GM19035 (cell line): Measurements from ENCODE around the gene CALCOCO2.
A peak's percentile ranks its signal among the peaks of the same experiment; 100 is the strongest.
"Not testable (repeated sequence)": the region's sequence is repeated elsewhere in the genome, so short reads cannot be mapped to it uniquely, and the experiment has no call there.

Experiments used
- ATAC-seq: cut with Tn5 transposase; IDR thresholded peaks from one replicate; pipeline ENCODE4 v1.9.1; 2021; ENCODE audit not compliant: unreplicated experiment

Gene CALCOCO2

DNA sequence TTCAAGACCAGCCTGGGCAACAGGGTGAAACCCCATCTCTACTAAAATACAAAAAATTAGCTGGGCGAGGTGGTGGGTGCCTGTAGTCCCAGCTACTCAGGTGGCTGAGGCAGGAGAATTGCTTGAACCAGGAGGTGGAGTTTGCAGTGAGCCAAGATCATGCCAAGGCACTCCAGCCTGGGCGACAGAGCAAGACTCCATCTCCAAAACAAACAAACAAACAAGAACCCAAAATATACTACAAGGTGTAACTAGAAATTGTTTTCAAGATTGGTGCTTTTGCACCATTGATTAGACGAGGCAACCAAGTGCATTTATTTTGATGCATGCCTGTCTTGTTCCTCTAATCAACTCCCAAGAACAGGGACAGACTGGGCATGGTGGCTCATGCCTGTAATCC lies 41.6 kb downstream of the CALCOCO2 start:
- ATAC-seq: not testable (repeated sequence)

- ATAC-seq: no peak
These were observed 42.4 kb downstream of the CALCOCO2 start for GRCh38 chr17:48873209-48873608.

- no peak for ATAC-seq
These were observed 43.0 kb downstream of the CALCOCO2 start for GRCh38 chr17:48873696-48874443.

DNA sequence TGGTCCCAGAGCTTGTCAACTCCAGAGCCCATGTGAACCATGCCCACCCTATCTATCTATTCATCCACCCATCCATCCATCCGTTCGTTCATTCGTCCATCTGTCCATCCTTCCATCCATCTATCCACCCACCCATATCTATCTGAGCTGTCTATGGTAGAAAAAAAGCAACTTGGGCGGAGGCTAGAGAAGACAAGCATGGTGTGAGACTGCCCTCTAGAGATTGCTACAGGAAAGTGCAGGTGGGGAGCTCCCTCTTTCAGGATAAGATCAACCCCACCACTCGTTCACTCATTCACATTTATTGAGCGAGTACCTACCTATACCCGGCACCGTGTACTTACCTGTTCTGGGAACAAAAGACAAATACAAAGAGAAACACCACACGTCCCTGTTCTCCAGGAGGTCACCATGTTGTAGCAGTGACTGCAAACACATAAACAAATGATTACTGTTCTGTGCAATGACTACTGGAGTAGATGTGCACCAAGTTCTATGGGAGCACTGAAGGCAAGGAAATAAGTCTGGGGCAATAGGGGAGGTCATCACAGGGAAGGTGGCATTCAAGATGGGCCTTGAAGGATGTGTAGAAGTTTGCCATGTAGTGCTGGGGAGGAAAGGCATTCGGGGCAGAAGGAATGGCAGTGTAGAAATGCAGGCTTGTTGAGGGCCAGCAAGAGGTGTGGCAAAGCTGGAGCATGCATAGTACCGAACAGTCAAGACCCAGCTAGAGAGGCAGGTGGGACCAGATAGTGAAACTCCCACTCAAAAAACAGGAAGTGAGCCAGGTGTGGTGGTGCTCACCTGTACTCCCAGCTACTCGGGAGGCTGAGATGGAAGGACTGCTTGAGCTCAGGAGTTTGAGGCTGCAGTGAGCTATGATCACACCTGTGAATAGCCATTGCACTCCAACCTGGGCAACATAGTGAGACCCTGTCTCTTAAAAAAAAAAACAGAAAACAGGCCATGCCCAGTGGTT lies 48.4 kb downstream of the CALCOCO2 start:
- no peak for ATAC-seq

DNA sequence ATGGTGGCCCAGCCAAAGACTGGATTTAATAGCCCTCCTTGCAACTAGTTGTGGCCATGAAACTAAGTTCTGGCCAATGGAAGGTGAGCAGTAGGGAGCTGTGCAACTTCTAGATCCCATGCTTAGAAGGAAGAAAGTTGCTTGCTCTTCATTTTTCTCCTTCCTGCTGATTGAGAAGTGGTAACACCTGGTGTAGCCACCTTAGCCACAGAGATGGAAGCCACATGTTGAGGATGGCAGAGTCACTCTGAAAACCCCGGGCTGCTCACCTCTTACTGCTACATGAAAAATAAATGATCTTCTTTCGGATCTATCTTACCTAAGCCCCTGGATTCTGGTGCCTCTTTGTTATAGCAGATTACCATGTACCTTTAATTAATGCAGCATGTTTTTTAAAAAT lies 51.4 kb downstream of the CALCOCO2 start:
- ATAC-seq: no peak

DNA sequence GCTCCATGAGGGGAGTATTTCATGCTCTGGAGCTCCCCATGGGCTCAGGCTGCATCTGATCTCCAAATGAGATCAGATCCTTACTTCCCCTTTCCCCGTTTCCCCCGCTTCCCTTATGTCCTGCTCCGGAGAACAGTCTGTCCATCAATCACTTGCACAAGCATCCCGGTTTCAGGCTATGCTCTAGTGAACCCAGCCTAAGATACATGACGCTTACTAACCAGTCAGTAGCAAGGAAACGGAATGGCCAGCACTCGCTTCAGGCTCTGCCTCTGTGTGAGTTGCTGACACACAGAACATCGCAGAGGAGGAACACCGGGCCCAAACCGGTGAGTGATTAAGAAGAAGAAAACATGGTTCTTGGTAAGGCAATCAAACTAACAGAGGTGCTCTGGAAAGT lies 52.3 kb downstream of the CALCOCO2 start:
- no peak for ATAC-seq

DNA sequence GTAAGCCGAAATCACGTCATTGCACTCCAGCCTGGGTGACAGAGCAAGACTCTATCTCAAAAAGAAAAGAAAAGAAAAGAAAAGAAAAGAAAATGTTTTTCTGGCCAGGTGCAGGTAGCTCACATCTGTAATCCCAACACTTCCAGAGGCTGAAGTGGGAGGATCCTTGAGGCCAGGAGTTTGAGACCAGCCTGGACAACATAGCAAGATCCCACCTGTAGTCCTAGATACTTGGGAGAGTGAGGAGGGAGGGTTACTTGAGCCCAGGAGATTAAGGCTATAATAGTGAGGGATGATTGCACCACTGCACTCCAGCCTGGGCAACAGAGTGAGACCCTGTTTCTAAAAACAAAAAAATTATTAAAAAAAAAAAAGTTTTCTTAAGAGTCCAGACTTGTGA lies 59.3 kb downstream of the CALCOCO2 start:
- ATAC-seq: no peak

GRCh38 chr17:48892940-48893645 lies 62.3 kb downstream of the CALCOCO2 start:
- ATAC-seq: no peak

DNA sequence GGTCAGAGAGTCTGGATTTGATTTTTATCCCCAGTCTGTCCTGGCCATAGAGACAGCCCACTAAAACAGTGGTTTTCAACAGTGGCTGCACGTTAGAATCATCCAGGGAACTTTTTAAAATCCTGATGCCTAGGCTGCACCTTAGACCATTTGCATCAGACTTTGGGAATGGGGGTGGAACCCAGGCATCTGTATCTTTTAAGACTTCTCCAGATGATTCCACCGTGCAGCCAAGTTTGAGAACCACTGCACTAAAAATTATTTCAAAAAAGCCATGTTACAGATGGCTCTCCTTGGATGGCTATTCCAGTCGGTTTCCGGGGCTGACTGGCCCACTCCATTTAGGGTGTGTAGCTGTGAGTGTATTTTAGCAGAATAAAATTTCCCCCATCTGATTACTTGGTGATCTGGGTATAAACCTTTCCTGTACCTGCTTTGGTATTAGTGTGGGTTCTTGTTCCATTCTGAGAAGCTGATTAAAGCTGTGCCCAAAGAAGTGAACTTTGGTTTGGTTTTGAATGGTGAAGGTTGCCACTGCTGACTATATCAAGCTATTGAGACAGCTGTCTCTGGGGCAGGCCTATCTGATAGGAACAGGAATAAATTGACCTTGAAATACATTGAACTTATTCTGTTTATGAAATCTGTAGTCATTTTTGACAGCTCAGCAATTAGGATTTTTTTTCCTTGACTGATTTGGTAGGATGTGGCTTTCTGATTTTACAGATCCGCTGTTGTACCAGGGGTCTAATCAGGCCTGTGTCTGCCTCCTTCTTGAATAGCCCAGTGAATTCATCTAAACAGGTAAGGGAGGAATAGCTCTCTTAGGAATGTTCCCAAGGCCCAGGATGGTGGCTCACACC lies 63.0 kb downstream of the CALCOCO2 start:
- ATAC-seq: no peak

DNA sequence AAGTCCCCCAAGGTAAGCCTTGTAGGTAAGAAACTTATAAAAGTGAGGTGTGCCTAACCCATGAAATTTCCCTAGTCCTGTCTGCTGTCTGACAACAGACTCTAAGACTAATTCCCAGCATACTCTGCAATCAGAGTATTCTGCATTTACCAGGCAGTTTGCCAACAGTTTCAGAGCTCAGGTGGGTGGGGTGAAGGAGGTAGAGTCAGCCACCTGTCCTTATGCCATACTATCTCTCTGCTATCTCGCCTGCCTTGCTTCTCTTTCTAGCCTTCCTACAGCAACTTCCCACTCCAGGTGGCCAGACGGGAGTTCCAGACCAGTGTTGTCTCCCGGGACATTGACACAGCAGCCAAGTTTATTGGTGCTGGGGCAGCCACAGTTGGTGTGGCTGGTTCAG lies 64.1 kb downstream of the CALCOCO2 start:
- no peak for ATAC-seq

GRCh38 chr17:48901241-48901640 lies 70.4 kb downstream of the CALCOCO2 start:
- ATAC-seq: no peak

DNA sequence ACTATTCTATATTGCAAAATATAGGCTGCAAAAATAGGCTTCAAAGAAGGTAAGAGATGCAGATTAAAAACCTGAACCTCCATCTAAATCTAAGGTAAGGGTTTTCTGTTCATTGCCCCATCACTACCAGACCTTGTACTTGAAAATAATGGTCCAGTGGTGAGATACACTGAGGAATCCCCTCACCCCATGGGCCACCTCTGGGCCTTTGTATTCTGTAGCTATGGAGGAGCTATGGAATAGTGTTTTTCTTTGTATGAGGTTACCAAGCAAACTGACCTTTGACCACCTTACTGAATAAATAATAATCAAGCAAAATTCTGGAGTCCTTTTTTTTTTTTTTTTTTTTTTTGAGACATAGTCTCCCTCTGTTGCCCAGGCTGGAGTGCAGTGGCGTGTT lies 72.6 kb downstream of the CALCOCO2 start:
- ATAC-seq: no peak

- ATAC-seq: no peak
These were observed 73.6 kb downstream of the CALCOCO2 start for GRCh38 chr17:48904428-48904827.

DNA sequence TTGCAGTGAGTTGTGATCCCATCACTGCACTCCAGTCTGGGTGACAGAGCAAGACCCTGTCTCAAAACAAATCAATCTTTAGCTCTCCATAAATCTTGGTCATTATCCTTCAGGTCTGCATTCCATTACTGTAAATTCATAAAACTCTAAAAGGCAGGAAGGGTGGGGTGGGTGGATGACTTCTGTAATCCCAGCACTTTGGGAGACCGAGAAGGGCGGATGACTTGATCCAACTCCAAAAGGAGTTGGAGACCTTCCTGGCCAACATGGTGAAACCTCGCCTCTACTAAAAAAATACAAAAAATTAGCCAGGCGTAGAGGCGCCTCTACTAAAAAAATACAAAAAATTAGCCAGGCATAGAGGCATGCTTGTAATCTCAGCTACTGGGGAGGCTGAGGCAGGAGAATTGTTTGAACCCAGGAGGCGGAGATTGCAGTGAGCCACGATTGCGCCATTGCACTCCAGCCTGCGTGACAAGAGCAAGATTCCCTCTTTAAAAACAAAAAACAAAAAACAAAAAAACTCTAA lies 75.2 kb downstream of the CALCOCO2 start:
- ATAC-seq: no peak

DNA sequence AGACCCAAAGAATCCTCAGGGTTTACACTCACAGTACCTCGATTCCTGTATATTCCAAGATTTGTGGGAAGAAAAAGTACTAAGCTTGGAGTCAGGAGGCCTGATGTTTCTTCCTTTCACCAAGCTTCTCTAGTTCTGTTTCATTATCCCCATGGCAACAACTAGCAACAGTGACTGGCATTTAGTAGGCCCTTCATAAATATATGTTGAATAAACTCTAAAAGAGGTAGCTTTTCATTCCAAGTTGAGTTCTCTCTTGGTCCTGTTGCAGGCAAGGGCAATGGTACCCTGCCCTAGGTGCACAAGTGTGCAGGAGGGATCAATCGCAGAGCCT lies 76.8 kb downstream of the CALCOCO2 start:
- no peak for ATAC-seq

GRCh38 chr17:48908047-48908843 lies 77.4 kb downstream of the CALCOCO2 start, which contains the start of gene UBE2Z:
TSS of gene UBE2Z (plus strand) at chr17:48908407. CDS start at chr17:48908504, 97 bp downstream.
- peak; percentile 83 for ATAC-seq

GRCh38 chr17:48908853-48909394 lies 78.1 kb downstream of the CALCOCO2 start:
- peak; percentile 32 for ATAC-seq

DNA sequence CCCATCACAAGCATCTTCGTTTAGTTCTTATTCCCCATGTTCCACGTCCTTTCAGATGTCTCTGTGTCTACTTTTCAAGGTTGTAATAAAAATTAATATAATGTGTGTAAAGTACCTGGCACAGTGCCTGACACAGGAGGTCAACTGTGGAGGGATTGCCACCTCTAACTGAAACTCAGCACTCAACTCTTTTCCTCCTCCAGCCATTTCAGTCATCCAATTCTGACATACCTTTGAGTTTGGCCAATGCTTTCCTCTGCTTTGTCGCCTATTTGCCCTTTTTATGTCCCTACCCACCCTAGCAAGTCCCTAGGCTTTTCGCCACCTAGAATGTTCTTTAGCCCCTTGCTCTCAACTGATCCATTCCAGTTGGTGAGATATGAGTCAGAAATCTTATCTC lies 78.9 kb downstream of the CALCOCO2 start:
- no peak for ATAC-seq

DNA sequence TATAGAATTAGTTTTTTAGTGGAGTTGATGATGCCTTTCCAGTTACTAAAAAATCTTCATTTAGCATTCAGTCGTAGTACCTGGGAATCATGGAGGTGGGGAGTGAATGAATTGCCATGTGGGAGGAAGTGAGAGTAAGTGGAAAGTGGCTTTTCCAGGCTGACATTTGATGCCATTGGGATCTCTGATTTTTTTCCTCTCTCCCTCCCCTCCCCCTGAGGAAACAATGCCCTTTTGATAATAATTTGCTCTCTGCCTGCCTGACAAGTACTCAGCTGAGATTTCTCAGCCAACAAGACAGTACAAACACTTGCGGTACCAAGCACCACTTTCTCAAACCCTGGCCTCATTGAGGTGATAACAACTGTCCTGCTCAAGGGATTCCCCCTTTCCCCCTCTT lies 79.5 kb downstream of the CALCOCO2 start:
- no peak for ATAC-seq
